SK-N-SH (cell line): ENCODE data around the gene RAPSN. TPM values are rescaled to one million over a fixed set of nuclear protein-coding genes. Genes with fewer than 3 reads are reported as not detected.

Experiments
- CTCF ChIA-PET: fragments of 300-600, 350-600 bp; formaldehyde crosslinking; extraction: SDS; loops from one replicate; lab custom pipeline; 2021; lab: Yijun Ruan, JAX
- POLR2A ChIA-PET: fragments of 350-600 bp; sonication (Branson Sonifier 250); formaldehyde crosslinking; extraction: SDS; loops from one replicate; lab custom pipeline; 2020; ENCODE audit warnings: antibody characterized with exemption, inconsistent platforms; lab: Yijun Ruan, JAX
- DNase-seq: peaks from one replicate; pipeline ENCODE4 v3.0.0; 2012
- H2AFZ ChIP-seq: fragments of 200-600 bp; sonication (generic); 2 replicates; pipeline ENCODE4 v1.8.1; 2016; ENCODE audit warnings: antibody characterized with exemption, mild to moderate bottlenecking, low read depth
- H3F3A ChIP-seq: fragments of 200-600 bp; sonication (generic); replicated peaks from 2 replicates; pipeline ENCODE3; 2016; ENCODE audit warnings: antibody characterized with exemption, mild to moderate bottlenecking; ENCODE audit not compliant: insufficient read depth
- H3K27ac ChIP-seq, 2 experiments: fragments of 200-500 bp in 1 of 2; fragments of 200-600 bp in 1 of 2; sonication (Bioruptor generic) in 1 of 2; sonication (generic), shearing (Covaris generic) in 1 of 2; 2 replicates each; pipeline versions ENCODE4 v1.5.1 to v1.6.1; 2014 to 2016; ENCODE audit warnings: low read depth in 2 of 2, inconsistent platforms in 1 of 2, low read length in 1 of 2, mild to moderate bottlenecking in 1 of 2, mixed read lengths in 1 of 2
- H3K27me3 ChIP-seq: fragments of 200-600 bp; sonication (generic), shearing (Covaris generic); 2 replicates; pipeline ENCODE4 v1.6.1; 2016; ENCODE audit warnings: mixed run types; ENCODE audit not compliant: insufficient read depth
- H3K36me3 ChIP-seq, 2 experiments: fragments of 200-500 bp in 1 of 2; fragments of 200-600 bp in 1 of 2; sonication (Bioruptor generic) in 1 of 2; sonication (generic) in 1 of 2; replicated peaks in 1 of 2; 2 replicates each; pipeline versions ENCODE3 to v1.5.1; 2014 to 2016; ENCODE audit warnings: low read length in 1 of 2, mild to moderate bottlenecking in 1 of 2; ENCODE audit not compliant: insufficient read depth in 2 of 2, control insufficient read depth in 1 of 2
- H3K4me1 ChIP-seq, 2 experiments: fragments of 200-500 bp in 1 of 2; fragments of 200-600 bp in 1 of 2; sonication (Bioruptor generic) in 1 of 2; sonication (generic), shearing (Covaris generic) in 1 of 2; 2 replicates each; pipeline versions ENCODE4 v1.5.1 to v1.6.1; 2014 to 2016; ENCODE audit warnings: low read depth in 1 of 2, low read length in 1 of 2, mixed run types in 1 of 2; ENCODE audit not compliant: insufficient read depth in 2 of 2, control insufficient read depth in 1 of 2
- H3K4me2 ChIP-seq: fragments of 200-600 bp; sonication (generic), shearing (Covaris generic); 2 replicates; pipeline ENCODE4 v1.6.1; 2017; ENCODE audit warnings: mixed run types
- H3K4me3 ChIP-seq, 2 experiments: fragments of 200-500 bp in 1 of 2; fragments of 200-600 bp in 1 of 2; sonication (Bioruptor generic) in 1 of 2; sonication (generic), shearing (Covaris generic) in 1 of 2; 2 replicates each; pipeline versions ENCODE4 v1.5.1 to v1.8.1; 2014 to 2016; ENCODE audit warnings: low read depth in 2 of 2, inconsistent platforms in 1 of 2, low read length in 1 of 2, mild to moderate bottlenecking in 1 of 2, mixed read lengths in 1 of 2, moderate library complexity in 1 of 2
- H3K79me2 ChIP-seq: fragments of 200-600 bp; sonication (generic); 2 replicates; pipeline ENCODE4 v1.8.1; 2017; ENCODE audit warnings: mild to moderate bottlenecking; ENCODE audit not compliant: insufficient read depth
- H3K9ac ChIP-seq: fragments of 200-600 bp; sonication (generic); 2 replicates; pipeline ENCODE4 v1.6.1; 2017; ENCODE audit warnings: mixed run types
- H3K9me2 ChIP-seq: fragments of 200-600 bp; sonication (generic); 2 replicates; pipeline ENCODE4 v1.6.1; 2017; ENCODE audit warnings: mixed run types
- H3K9me3 ChIP-seq: fragments of 200-600 bp; sonication (generic); 2 replicates; pipeline ENCODE4 v1.6.1; 2017; ENCODE audit warnings: mixed run types, mild to moderate bottlenecking, moderate library complexity
- H4K20me1 ChIP-seq: fragments of 200-600 bp; sonication (generic); 2 replicates; pipeline ENCODE4 v1.6.1; 2017; ENCODE audit warnings: mild to moderate bottlenecking, mixed run types; ENCODE audit not compliant: insufficient read depth
- CHD2 ChIP-seq: fragments of 150-350 bp; IDR thresholded peaks from 2 replicates; pipeline ENCODE4 v1.6.1; 2018; ENCODE audit warnings: low read length; ENCODE audit not compliant: partially characterized antibody
- ELF1 ChIP-seq: IDR thresholded peaks from 2 replicates; pipeline ENCODE4 v1.4.0; 2012
- EZH2phosphoT487 ChIP-seq: fragments of 200-600 bp; sonication (generic); IDR thresholded peaks from 2 replicates; pipeline ENCODE4 v1.6.1; 2017; ENCODE audit warnings: low read depth, mixed run types, mild to moderate bottlenecking, antibody characterized with exemption, moderate library complexity, borderline replicate concordance
- FOXJ3 ChIP-seq: sonication (generic); formaldehyde crosslinking; IDR thresholded peaks from 2 replicates; pipeline ENCODE4 v1.5.1; 2020; ENCODE audit warnings: mild to moderate bottlenecking, missing genetic modification reagents
- FOXM1 ChIP-seq: IDR thresholded peaks from 2 replicates; pipeline ENCODE4 v1.4.0; 2012; ENCODE audit warnings: low read depth, mild to moderate bottlenecking
- GABPA ChIP-seq: IDR thresholded peaks from 2 replicates; pipeline ENCODE4 v1.4.0; 2012; ENCODE audit warnings: low read depth, mild to moderate bottlenecking
- JUND ChIP-seq: IDR thresholded peaks from 2 replicates; pipeline ENCODE4 v1.4.0; 2012
- MXI1 ChIP-seq: IDR thresholded peaks from 2 replicates; pipeline ENCODE4 v1.6.1; 2012; ENCODE audit warnings: mild to moderate bottlenecking, low read depth, low read length, improper control_type of control experiment
- NFIC ChIP-seq: IDR thresholded peaks from 2 replicates; pipeline ENCODE4 v1.4.0; 2012; ENCODE audit warnings: borderline replicate concordance
- REST ChIP-seq: IDR thresholded peaks from 2 replicates; pipeline ENCODE4 v1.6.1; 2012; ENCODE audit warnings: mild to moderate bottlenecking, low read depth, low read length, moderate library complexity
- RFX5 ChIP-seq: IDR thresholded peaks from 2 replicates; pipeline ENCODE4 v1.6.1; 2012; ENCODE audit warnings: mild to moderate bottlenecking, improper control_type of control experiment, low read length
- SMC3 ChIP-seq: IDR thresholded peaks from 2 replicates; pipeline ENCODE4 v1.6.1; 2012; ENCODE audit warnings: low read depth, low read length, improper control_type of control experiment
- USF1 ChIP-seq: IDR thresholded peaks from 2 replicates; pipeline ENCODE4 v1.4.0; 2012; ENCODE audit warnings: low read depth, borderline replicate concordance
- WGBS: methylation state at CpG from one replicate; pipeline ENCODE4 v1.1.6; 2017; ENCODE audit warnings: low lambda C conversion rate; 5-methylcytosine and 5-hydroxymethylcytosine counted together
- polyA plus RNA-seq, 3 experiments: library from polyadenylated mRNA; depleted of rRNA; stranded (reverse); fragments of >200 nt; gene quantifications; 2 replicates each; pipeline ENCODE4 v1.2.3, GENCODE V29; 2012
- TF ChIP-seq, protein P1 (sequence below): fragments of 200-600 bp; sonication (generic); IDR thresholded peaks from 2 replicates; pipeline ENCODE4 v1.6.1; 2017; ENCODE audit warnings: antibody characterized with exemption, mild to moderate bottlenecking, moderate library complexity
- TF ChIP-seq, protein P2 (sequence below): fragments of 150-350 bp; IDR thresholded peaks from 2 replicates; pipeline ENCODE4 v1.6.1; 2016; ENCODE audit warnings: mild to moderate bottlenecking, low read depth, low read length

RAPSN gene
- polyA plus RNA-seq, 1 of the 3 experiments (the other 2 are of a cell fraction): 0.07 TPM

DNA sequence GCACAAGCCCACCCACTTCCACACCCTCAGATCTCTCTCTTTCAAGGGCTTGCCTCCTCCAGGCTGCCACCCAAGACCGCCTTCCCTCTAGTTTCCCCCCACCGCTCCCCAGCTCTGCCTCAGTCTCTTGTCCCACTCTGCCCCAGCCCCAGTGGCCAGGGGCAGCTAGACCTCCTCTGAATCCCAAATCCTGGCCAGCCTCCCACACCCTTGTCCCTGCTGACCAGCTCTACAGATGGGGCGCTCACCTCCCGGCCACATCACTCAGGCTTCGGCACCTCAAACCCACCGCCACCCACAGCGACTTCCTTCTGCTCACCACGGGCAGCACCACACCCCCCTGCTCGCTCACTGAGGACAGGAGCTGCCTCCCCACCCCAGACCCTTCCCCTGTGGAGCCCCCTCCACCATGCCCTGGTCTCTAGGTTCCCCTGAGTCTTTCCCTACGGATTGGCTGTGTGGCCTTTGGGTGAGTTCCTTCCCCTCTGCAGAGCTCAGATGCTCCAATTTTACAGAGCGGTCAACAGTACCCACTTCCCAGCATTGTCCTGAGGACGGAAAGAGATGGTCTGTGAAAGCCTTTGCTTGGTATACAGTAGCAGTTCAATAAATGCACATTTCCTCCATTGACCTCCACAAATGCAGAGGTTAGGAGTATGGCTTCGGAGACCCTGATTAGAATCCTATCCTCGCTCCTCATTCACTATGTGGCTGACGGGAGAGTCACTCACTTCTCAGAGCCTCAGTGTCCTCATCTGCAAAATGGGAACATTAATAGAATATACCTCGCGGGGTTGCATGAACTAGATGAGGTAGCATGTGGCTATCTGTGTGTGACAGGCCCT, 59.1 kb downstream of the RAPSN start:
- Histone ChIP-seq H3K9me2 (no peaks in the 10 kb centered on the region), H3K9me3 (no peaks in the 10 kb centered on the region), H3K9ac (no peak overlapping the region), H3K27me3 (no peaks in the 10 kb centered on the region), H2AFZ (no peak overlapping the region), H4K20me1 (no peaks in the 10 kb centered on the region), H3K79me2 (no peaks in the 10 kb centered on the region), H3K36me3 (no peaks in the 10 kb centered on the region), H3K4me2 (no peak overlapping the region), H3K4me1 (no peaks in the 10 kb centered on the region), H3K4me3 (no peak overlapping the region), H3F3A (no peaks in the 10 kb centered on the region), H3K27ac (no peak overlapping the region)
- no peak for DNase-seq
- ChIA-PET CTCF (interaction anchor here (0.7 to 7.9 kb wide), 5 partner anchors 16 to 64 kb away, joined by 3 to 78 read pairs (median 4); partner anchors contain the start of gene SLC39A13), POLR2A (no interaction called here)
- TF ChIP-seq NFIC: no peak
- TF ChIP-seq, protein P1, sequence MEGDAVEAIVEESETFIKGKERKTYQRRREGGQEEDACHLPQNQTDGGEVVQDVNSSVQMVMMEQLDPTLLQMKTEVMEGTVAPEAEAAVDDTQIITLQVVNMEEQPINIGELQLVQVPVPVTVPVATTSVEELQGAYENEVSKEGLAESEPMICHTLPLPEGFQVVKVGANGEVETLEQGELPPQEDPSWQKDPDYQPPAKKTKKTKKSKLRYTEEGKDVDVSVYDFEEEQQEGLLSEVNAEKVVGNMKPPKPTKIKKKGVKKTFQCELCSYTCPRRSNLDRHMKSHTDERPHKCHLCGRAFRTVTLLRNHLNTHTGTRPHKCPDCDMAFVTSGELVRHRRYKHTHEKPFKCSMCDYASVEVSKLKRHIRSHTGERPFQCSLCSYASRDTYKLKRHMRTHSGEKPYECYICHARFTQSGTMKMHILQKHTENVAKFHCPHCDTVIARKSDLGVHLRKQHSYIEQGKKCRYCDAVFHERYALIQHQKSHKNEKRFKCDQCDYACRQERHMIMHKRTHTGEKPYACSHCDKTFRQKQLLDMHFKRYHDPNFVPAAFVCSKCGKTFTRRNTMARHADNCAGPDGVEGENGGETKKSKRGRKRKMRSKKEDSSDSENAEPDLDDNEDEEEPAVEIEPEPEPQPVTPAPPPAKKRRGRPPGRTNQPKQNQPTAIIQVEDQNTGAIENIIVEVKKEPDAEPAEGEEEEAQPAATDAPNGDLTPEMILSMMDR: no peak
- TF ChIP-seq, protein P2, sequence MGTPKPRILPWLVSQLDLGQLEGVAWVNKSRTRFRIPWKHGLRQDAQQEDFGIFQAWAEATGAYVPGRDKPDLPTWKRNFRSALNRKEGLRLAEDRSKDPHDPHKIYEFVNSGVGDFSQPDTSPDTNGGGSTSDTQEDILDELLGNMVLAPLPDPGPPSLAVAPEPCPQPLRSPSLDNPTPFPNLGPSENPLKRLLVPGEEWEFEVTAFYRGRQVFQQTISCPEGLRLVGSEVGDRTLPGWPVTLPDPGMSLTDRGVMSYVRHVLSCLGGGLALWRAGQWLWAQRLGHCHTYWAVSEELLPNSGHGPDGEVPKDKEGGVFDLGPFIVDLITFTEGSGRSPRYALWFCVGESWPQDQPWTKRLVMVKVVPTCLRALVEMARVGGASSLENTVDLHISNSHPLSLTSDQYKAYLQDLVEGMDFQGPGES: no peak
- TF ChIP-seq FOXJ3 (CRISPR knock-in tag): no peak
- no peak for TF ChIP-seq SMC3
- TF ChIP-seq MXI1: no peak
- no peak for TF ChIP-seq FOXM1
- no peak for TF ChIP-seq USF1
- no peak for TF ChIP-seq RFX5
- no peak for TF ChIP-seq CHD2
- no peak for TF ChIP-seq GABPA
- TF ChIP-seq JUND: no peak
- TF ChIP-seq EZH2phosphoT487: no peak
- TF ChIP-seq ELF1: no peak
- no peak for TF ChIP-seq REST
- 88% methylated on average over 17 of the region's 17 CpGs for WGBS
